Pancreas (tissue), 10 donors: ENCODE measurements around the gene AOPEP. TPM values are rescaled to one million over a fixed set of nuclear protein-coding genes. Genes with fewer than 3 reads are reported as not detected.

Experiments used
- ATAC-seq, 4 donors: fragments of 200-7000 bp; cut with Tn5 transposase; one replicate each; pipeline versions ENCODE4 v1.8.0 to v1.9.1; 2020; ENCODE audit warnings: mild to moderate bottlenecking in 4 of 4, moderate library complexity in 4 of 4
- DNase-seq, 6 donors: peaks; one replicate each; pipeline ENCODE4 v3.0.0-alpha.2; 2020
- FAIRE-seq: peaks from 2 replicates; lab custom pipeline; 2012; peaks lifted over from hg19 to GRCh38; lab: Jason Lieb, UNC
- H3K27ac ChIP-seq, 4 donors: fragments of 200-600 bp; sonication (generic); 1 replicate in 3 of 4; 2 replicates in 1 of 4; pipeline versions ENCODE4 v1.5.0 to v1.8.0; 2020
- H3K27me3 ChIP-seq, 4 donors: fragments of 200-600 bp; one replicate each; pipeline ENCODE4 v1.8.0; 2021
- H3K36me3 ChIP-seq, 3 donors: fragments of 200-600 bp; sonication (generic) in 1 of 3; one replicate each; pipeline versions ENCODE4 v1.5.0 to v1.8.0; 2020 to 2021
- H3K4me1 ChIP-seq, 3 donors: fragments of 200-600 bp; one replicate each; pipeline ENCODE4 v1.8.0; 2021
- H3K4me3 ChIP-seq, 4 donors: fragments of 200-600 bp; sonication (generic) in 2 of 4; one replicate each; pipeline versions ENCODE4 v1.5.0 to v1.8.0; 2020 to 2021
- H3K9me3 ChIP-seq, 4 donors: fragments of 200-600 bp; one replicate each; pipeline ENCODE4 v1.8.0; 2021
- CTCF ChIP-seq, 4 donors: fragments of 200-600 bp; sonication (generic) in 3 of 4; IDR thresholded peaks; one replicate each; pipeline versions ENCODE4 v1.5.0 to v1.8.0; 2021; ENCODE audit warnings: antibody characterized with exemption in 4 of 4
- WGBS, 2 donors: extraction: QIAGEN DNeasy Blood & Tissue Kit; methylation state at CpG; one replicate each; pipeline ENCODE4 v1.1.7; 2013; 5-methylcytosine and 5-hydroxymethylcytosine counted together
- intact Hi-C, 3 donors: fragments of 100-400 bp; cut with DNase I; formaldehyde crosslinking; loops; one replicate each; pipeline versions ENCODE4 v1.11.1 to v1.14.2; 2022
- polyA plus RNA-seq, 2 donors: library from polyadenylated mRNA; stranded (reverse); fragments of 200-250 nt; gene quantifications; one replicate each; pipeline ENCODE4 v1.2.3, GENCODE V29; 2013
- total RNA-seq, 6 donors: library from RNA; stranded (reverse); fragmentation: NEBNext Ultra II Directional in 4 of 6; extraction: Animal tissue kit (Norgen Biotek cat#: 25700) in 4 of 6; gene quantifications; one replicate each; pipeline versions ENCODE4 v1.2.1 to v1.2.4, GENCODE V29; 2021 to 2023
- donor health status: healthy with polysubstance abuse.
- donor health status: DM: no; HTN: no; CAD: no; lungs with moderate emphysema.
- donor health status: DM: no; HTN: no; CAD: no.
- donor health status: control.
- donor health status: control.
- donor health status: Bipolar disorder and iron deficiency.
- donor health status: DM: yes; HTN: yes; CAD: no.
- donor health status: DM: no; HTN: no; CAD: no.
- donor health status: DM: no; HTN: no; CAD: no.
- donor health status: DM: yes; HTN: yes; CAD: no.

Gene AOPEP
- total and polyA plus RNA-seq, 8 donors = 50.5 to 140 (median 76.7) TPM

DNA sequence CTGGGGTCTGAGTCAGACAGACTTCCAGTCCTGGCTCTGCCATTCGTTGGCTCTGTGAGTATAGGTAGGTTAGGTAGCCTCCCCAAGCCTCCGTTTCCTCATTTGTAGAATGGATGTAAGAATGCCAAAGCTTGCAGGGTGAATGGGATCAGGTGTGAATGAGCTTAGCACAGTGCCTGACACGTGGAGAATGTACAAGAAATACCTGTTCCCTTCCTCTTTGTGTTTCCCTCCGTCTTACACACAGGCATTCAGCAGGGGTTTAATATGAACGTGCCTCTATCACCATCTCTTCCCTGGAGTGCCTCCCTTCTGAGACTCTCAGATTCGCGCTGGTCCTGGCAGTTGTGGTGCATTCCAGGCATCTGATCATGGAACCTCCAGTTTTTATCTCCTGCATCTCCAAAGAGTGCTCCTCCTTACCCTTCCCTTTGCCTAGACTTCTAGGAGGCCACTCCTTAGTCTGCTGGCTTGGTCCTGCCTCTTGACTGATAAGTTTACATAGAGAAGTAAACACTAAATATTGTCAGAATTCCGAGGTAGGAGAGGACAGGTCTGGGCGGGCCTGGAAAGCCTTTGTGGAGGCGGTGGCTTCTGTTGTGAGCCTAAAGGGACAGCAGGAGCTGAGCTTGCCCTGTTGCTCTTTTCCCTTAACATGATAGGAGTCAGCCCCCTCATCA is 199.4 kb downstream of the AOPEP start:
- no peak overlapping the region for H3K27ac ChIP-seq
- H3K9me3 ChIP-seq = no peaks in the 10 kb centered on the region
- TF ChIP-seq CTCF (IDR thresholded peaks at IDR 0.05) = no peak
- no peak for DNase-seq
- intact Hi-C loops = no loop called here
- no peak for ATAC-seq
- H3K4me3 ChIP-seq = no peak overlapping the region
- FAIRE-seq = no peak
- WGBS, 2 donors = 86% methylated on average over 10 of the region's 10 CpGs
- no peaks in the 10 kb centered on the region for H3K27me3 ChIP-seq
- no peaks in the 10 kb centered on the region for H3K36me3 ChIP-seq
- peaks cover 0 to 8% (median 0%) of the 10 kb centered on the region in 3 donors for H3K4me1 ChIP-seq

- H3K27me3 ChIP-seq = no peaks in the 10 kb centered on the region
- TF ChIP-seq CTCF (IDR thresholded peaks at IDR 0.05) = no peak
- H3K27ac ChIP-seq = no peak overlapping the region
- 89 to 92% methylated on average over 7 of the region's 7 CpGs for WGBS, 2 donors
- H3K36me3 ChIP-seq = no peaks in the 10 kb centered on the region
- intact Hi-C loops = no loop called here
- DNase-seq = no peak
- ATAC-seq = no peak
- H3K9me3 ChIP-seq = no peaks in the 10 kb centered on the region
- H3K4me3 ChIP-seq = no peak overlapping the region
- peaks cover 0 to 8% (median 0%) of the 10 kb centered on the region in 3 donors for H3K4me1 ChIP-seq
- FAIRE-seq = no peak
Observed at GRCh38 chr9:94926431-94926800, 199.9 kb downstream of the AOPEP start.

GRCh38 chr9:94927048-94927761 is 200.7 kb downstream of the AOPEP start:
- no peak overlapping the region for H3K4me3 ChIP-seq
- FAIRE-seq (no peak), ATAC-seq (no peak), DNase-seq (no peak)
- H3K4me1 ChIP-seq = peaks cover 0 to 2% (median 0%) of the 10 kb centered on the region in 3 donors
- no peak for TF ChIP-seq CTCF (IDR thresholded peaks at IDR 0.05)
- no peaks in the 10 kb centered on the region for H3K36me3 ChIP-seq
- intact Hi-C loops = no loop called here
- WGBS, 2 donors = 96 to 98% methylated on average over 12 of the region's 12 CpGs
- H3K27me3 ChIP-seq = no peaks in the 10 kb centered on the region
- no peaks in the 10 kb centered on the region for H3K9me3 ChIP-seq
- H3K27ac ChIP-seq = no peak overlapping the region

- Histone ChIP-seq H3K9me3 (no peaks in the 10 kb centered on the region), H3K27ac (peak overlapping the region in 2 of 4 donors; percentile 24 to 53), H3K36me3 (no peaks in the 10 kb centered on the region), H3K4me1 (no peaks in the 10 kb centered on the region), H3K4me3 (no peak overlapping the region), H3K27me3 (no peaks in the 10 kb centered on the region)
- no peak for ATAC-seq
- WGBS, 2 donors = 92% methylated on average over 21 of the region's 21 CpGs
- no peak for FAIRE-seq
- DNase-seq = no peak
- no peak for TF ChIP-seq CTCF (IDR thresholded peaks at IDR 0.05)
- intact Hi-C loops = no loop called here
Observed at GRCh38 chr9:94927762-94928670, 201.5 kb downstream of the AOPEP start.
